ENCODE results near the gene METTL24. TPM values are rescaled to one million over a fixed set of nuclear protein-coding genes. Genes with fewer than 3 reads are reported as not detected.

Gene METTL24
- total RNA-seq: not detected

GRCh38 chr6:110357664-110358552, at the start of gene METTL24:
METTL24 (minus strand) TSS chr6:110358349; CDS start chr6:110358272, 77 bp downstream.
- no peak for DNase-seq

- no peak for DNase-seq
Measured at GRCh38 chr6:110404607-110405006, 46.5 kb upstream of the METTL24 start.

GRCh38 chr6:110401585-110402176, 43.5 kb upstream of the METTL24 start:
- DNase-seq: no peak

GRCh38 chr6:110400208-110400607, 42.1 kb upstream of the METTL24 start:
- DNase-seq: no peak

- DNase-seq: no peak
Measured at GRCh38 chr6:110399219-110400071, 41.3 kb upstream of the METTL24 start.

- DNase-seq: no peak
Measured at GRCh38 chr6:110398778-110399177, 40.6 kb upstream of the METTL24 start.

GRCh38 chr6:110395221-110395620, 37.1 kb upstream of the METTL24 start:
- DNase-seq: no peak

GRCh38 chr6:110394409-110394808, 36.3 kb upstream of the METTL24 start:
- no peak for DNase-seq

GRCh38 chr6:110392727-110393126, 34.6 kb upstream of the METTL24 start:
- no peak for DNase-seq

GRCh38 chr6:110390404-110390803, 32.3 kb upstream of the METTL24 start:
- no peak for DNase-seq

GRCh38 chr6:110389689-110390382, 31.7 kb upstream of the METTL24 start:
- DNase-seq: no peak

GRCh38 chr6:110387986-110388385, 29.8 kb upstream of the METTL24 start:
- no peak for DNase-seq

GRCh38 chr6:110385458-110385863, 27.3 kb upstream of the METTL24 start:
- DNase-seq: no peak

- no peak for DNase-seq
Measured at GRCh38 chr6:110378552-110378951, 20.4 kb upstream of the METTL24 start.

- no peak for DNase-seq
Measured at GRCh38 chr6:110369066-110369465, 10.9 kb upstream of the METTL24 start.

GRCh38 chr6:110368284-110368683, 10.1 kb upstream of the METTL24 start:
- no peak for DNase-seq

GRCh38 chr6:110367825-110368224, 9.7 kb upstream of the METTL24 start:
- DNase-seq: no peak

GRCh38 chr6:110366975-110367374, 8.8 kb upstream of the METTL24 start:
- no peak for DNase-seq

GRCh38 chr6:110366256-110366655, 8.1 kb upstream of the METTL24 start:
- DNase-seq: no peak

- no peak for DNase-seq
Measured at GRCh38 chr6:110364364-110365105, 6.4 kb upstream of the METTL24 start.

GRCh38 chr6:110363748-110364147, 5.6 kb upstream of the METTL24 start:
- no peak for DNase-seq

- no peak for DNase-seq
Measured at GRCh38 chr6:110360676-110361075, 2.5 kb upstream of the METTL24 start.

All from effector CD4-positive, alpha-beta T cell (primary cell).